ENCODE results near the gene SRPX. TPM values are rescaled to one million over a fixed set of nuclear protein-coding genes. Genes with fewer than 3 reads are reported as not detected.

SRPX gene
- total and polyA plus RNA-seq, 12 donors, result 8.8 to 187 (median 80.0) TPM

DNA sequence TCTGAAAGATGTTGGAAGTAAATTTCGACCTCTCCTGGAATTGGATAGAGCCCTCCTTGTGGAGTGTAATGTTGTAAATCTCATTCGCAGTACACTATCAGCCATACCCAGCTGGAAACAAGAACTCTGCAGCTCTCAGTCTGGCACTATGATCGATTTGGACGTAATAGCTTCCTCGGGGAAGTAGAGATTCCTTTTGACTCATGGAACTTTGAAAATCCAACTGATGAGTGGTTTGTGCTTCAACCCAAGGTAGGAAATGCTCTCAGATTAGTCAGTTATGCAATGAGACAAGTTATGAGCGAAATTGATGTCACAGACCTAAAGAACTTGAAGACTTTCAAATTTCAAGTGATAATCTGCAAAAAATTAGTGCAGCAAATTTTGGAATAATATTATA, 110.4 kb downstream of the SRPX start:
- H3K4me3 ChIP-seq, result no peak overlapping the region
- H3K27me3 ChIP-seq, result peaks cover 9% of the 10 kb centered on the region
- WGBS, 4 donors, result 58 to 86% (median 68%) methylated on average over 6 of the region's 6 CpGs
- TF ChIP-seq CTCF (IDR thresholded peaks at IDR 0.05) (no peak), POLR2A (IDR thresholded peaks at IDR 0.05) (no peak)
- no peaks in the 10 kb centered on the region for H3K9me3 ChIP-seq (replicated peaks in 1 of 3)
- intact Hi-C loops (cut with DNase I), result no loop called here
- H3K36me3 ChIP-seq (replicated peaks in 1 of 2), result no peaks in the 10 kb centered on the region
- H3K4me1 ChIP-seq (replicated peaks in 1 of 2), result peaks cover 0 to 4% of the 10 kb centered on the region in 2 donors
- no peak overlapping the region for H3K27ac ChIP-seq
- no peak for DNase-seq

DNA sequence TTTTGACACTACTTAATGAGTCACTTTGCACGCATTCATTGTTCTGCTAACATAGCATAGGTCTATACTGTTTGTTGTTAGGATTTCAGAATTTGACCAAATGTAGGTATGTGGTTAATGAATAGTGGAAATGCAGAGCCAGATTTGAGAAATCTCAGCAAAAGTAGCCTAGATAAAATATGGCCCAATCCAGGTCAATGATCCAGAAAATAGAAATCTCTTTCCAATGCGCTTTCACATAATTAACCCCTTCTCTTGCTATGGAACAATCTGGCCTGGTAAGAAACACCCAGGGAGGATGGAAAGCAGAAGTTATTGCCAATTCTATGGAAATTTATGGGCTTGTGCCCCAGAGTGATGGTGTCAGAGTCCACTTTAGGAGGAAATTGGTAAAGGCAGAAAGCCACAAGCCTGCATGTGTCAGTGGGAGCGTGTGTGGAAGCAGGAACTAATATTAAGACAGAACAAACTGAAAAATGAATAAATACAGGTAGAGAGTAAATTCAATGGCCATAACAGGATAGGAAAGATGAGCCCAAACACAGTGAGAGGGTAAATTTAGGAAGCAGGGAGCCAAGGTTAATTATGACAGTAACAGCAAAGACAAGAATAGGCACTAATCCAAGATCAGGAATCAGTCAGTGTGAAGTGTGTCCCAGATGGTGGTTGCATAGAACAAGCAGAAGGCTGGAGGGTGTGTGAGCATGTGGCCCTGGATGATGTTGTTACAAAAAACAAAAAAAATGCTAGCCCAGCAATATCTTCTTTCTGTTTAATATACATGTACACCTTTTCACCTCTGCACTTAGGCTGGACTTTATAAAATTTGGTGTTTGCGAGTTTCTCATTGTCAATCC, 111.4 kb downstream of the SRPX start:
- Histone ChIP-seq H3K9me3 (replicated peaks in 1 of 3) (no peaks in the 10 kb centered on the region), H3K27me3 (peaks cover 15% of the 10 kb centered on the region), H3K4me3 (no peak overlapping the region), H3K36me3 (replicated peaks in 1 of 2) (no peaks in the 10 kb centered on the region), H3K4me1 (replicated peaks in 1 of 2) (peaks cover 0 to 4% of the 10 kb centered on the region in 2 donors), H3K27ac (peak overlapping the region in 1 of 5 donors; percentile 19)
- intact Hi-C loops (cut with DNase I), result no loop called here
- 79 to 91% (median 82%) methylated on average over 4 of the region's 4 CpGs for WGBS, 4 donors
- no peak for DNase-seq
- TF ChIP-seq CTCF (IDR thresholded peaks at IDR 0.05) (no peak), POLR2A (IDR thresholded peaks at IDR 0.05) (no peak)

- Histone ChIP-seq H3K36me3 (replicated peaks in 1 of 2) (no peaks in the 10 kb centered on the region), H3K27ac (peak overlapping the region in 2 of 5 donors; percentile 48 to 67), H3K9me3 (replicated peaks in 1 of 3) (no peaks in the 10 kb centered on the region), H3K4me1 (replicated peaks in 1 of 2) (peaks cover 0 to 4% of the 10 kb centered on the region in 2 donors), H3K27me3 (peaks cover 11% of the 10 kb centered on the region), H3K4me3 (no peak overlapping the region)
- intact Hi-C loops (cut with DNase I), result no loop called here
- WGBS, 4 donors, result 16 to 50% (median 37%) methylated on average over 6 of the region's 6 CpGs
- TF ChIP-seq POLR2A (IDR thresholded peaks at IDR 0.05) (no peak), CTCF (IDR thresholded peaks at IDR 0.05) (no peak)
- peak in 5 of 7 donors; percentile 35 to 69 (median 43) for DNase-seq
Measured at GRCh38 chrX:38108364-38108763, 112.3 kb downstream of the SRPX start.

DNA sequence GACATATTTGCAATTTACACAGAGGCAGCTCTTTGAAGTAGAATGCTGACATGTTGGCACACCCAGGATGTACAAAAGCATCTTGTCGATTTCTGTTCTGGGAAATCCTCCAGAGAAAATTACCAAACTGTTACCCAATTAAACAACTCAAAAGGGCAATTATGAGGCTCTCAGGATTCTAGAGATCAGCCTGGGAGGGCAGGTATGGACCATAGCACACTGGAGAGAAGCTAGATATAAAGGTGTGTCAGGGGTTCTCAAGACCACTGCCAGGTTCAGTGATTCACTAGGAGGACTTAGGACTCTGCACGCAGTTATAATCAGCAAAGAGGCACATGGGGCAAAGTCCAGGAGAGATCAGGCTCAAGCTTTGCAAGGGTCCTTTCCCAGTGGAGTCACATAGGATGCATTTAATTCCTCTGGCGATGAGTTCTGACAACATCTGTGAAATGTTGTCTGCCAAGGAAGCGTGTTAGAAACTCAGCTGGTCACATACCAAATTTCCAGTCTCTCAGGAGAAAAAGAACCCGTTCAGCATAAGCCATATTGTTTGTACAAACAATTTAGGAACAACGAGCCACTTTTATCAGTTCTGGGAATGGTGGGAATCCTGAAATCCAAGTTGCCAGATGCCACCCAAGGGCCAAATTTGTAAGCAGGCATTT, 113.5 kb downstream of the SRPX start:
- TF ChIP-seq CTCF (IDR thresholded peaks at IDR 0.05) (no peak), POLR2A (IDR thresholded peaks at IDR 0.05) (no peak)

More for the DNA sequence above, 113.5 kb downstream of the SRPX start:
- Histone ChIP-seq H3K4me1 (replicated peaks in 1 of 2) (peaks cover 0 to 4% of the 10 kb centered on the region in 2 donors), H3K36me3 (replicated peaks in 1 of 2) (no peaks in the 10 kb centered on the region), H3K4me3 (no peak overlapping the region), H3K27me3 (peaks cover 6% of the 10 kb centered on the region), H3K27ac (peak overlapping the region in 2 of 5 donors; percentile 48 to 67), H3K9me3 (replicated peaks in 1 of 3) (no peaks in the 10 kb centered on the region)
- 56 to 73% (median 64%) methylated on average over 3 to 6 of the region's 6 CpGs for WGBS, 4 donors
- no peak for DNase-seq
- intact Hi-C loops (cut with DNase I), result no loop called here
